Testis (tissue), 3 donors: ENCODE data around the gene FAM184A. TPM values are rescaled to one million over a fixed set of nuclear protein-coding genes. Genes with fewer than 3 reads are reported as not detected.

Source experiments
- DNase-seq: peaks from one replicate; pipeline ENCODE4 v3.0.0-alpha.2; 2019
- H3K27ac ChIP-seq, 2 donors: fragments of 200-600 bp; sonication (generic); one replicate each; pipeline ENCODE4 v1.5.1; 2019
- H3K27me3 ChIP-seq: fragments of 200-600 bp; sonication (generic); one replicate; pipeline ENCODE4 v1.5.1; 2019
- H3K36me3 ChIP-seq: fragments of 200-600 bp; sonication (generic); one replicate; pipeline ENCODE4 v1.5.1; 2017; ENCODE audit warnings: low read depth; ENCODE audit errors: missing control alignments
- H3K4me1 ChIP-seq: fragments of 200-600 bp; sonication (generic); one replicate; pipeline ENCODE4 v1.5.1; 2019
- H3K4me3 ChIP-seq, 2 donors: fragments of 200-600 bp; sonication (generic); one replicate each; pipeline ENCODE4 v1.5.1; 2017 to 2019
- H3K9me3 ChIP-seq: fragments of 200-600 bp; sonication (generic); one replicate; pipeline ENCODE4 v1.5.1; 2017
- CTCF ChIP-seq, 3 experiments: fragments of 450-650 bp in 2 of 3; fragments of 200-600 bp in 1 of 3; sonication (generic) in 1 of 3; IDR thresholded peaks; one replicate each; pipeline ENCODE4 v1.5.1; 2016 to 2019; ENCODE audit warnings: antibody characterized with exemption in 3 of 3, mild to moderate bottlenecking in 2 of 3, moderate library complexity in 1 of 3
- POLR2A ChIP-seq: fragments of 450-650 bp; IDR thresholded peaks from one replicate; pipeline ENCODE4 v1.6.1; 2017; ENCODE audit warnings: antibody characterized with exemption, mild to moderate bottlenecking, moderate library complexity
- WGBS, 2 donors: methylation state at CpG; one replicate each; pipeline ENCODE4 v1.1.5; 2018; 5-methylcytosine and 5-hydroxymethylcytosine counted together
- intact Hi-C: fragments of 100-400 bp; cut with DNase I; formaldehyde crosslinking; loops from one replicate; pipeline ENCODE4 v1.15.1; 2023; ENCODE audit warnings: low total_unique reads
- polyA plus RNA-seq: library from polyadenylated mRNA; stranded (reverse); fragments of 350-450 nt; fragmentation: Illumina TruSeq; extraction: RNeasy Lipid Tissue Mini Kit (QIAGEN cat#74804); gene quantifications from one replicate; pipeline ENCODE4 v1.2.3, GENCODE V29; 2014; ENCODE audit warnings: low read depth, low replicate concordance; ENCODE audit not compliant: insufficient read depth
- total RNA-seq, 2 donors: library from RNA; depleted of rRNA; stranded (reverse); fragments of >200 nt; gene quantifications; one replicate each; pipeline ENCODE4 v1.2.3, GENCODE V29; 2016

Gene FAM184A
- total and polyA plus RNA-seq, 3 donors from 2014 or later = 24.0 to 36.3 (median 24.3) TPM

GRCh38 chr6:119066517-119066916 is 11.9 kb downstream of the FAM184A start:
- TF ChIP-seq CTCF (IDR thresholded peaks at IDR 0.05) (no peak), POLR2A (no peak)
- WGBS, 2 donors = 50 to 51% methylated on average over 1 of the region's 1 CpG
- Histone ChIP-seq H3K9me3 (no peaks in the 10 kb centered on the region), H3K27me3 (no peaks in the 10 kb centered on the region), H3K36me3 (no peaks in the 10 kb centered on the region), H3K27ac (no peak overlapping the region), H3K4me1 (no peaks in the 10 kb centered on the region), H3K4me3 (no peak overlapping the region)
- DNase-seq = no peak
- intact Hi-C loops = no loop called here

GRCh38 chr6:119065955-119066354 is 12.5 kb downstream of the FAM184A start:
- Histone ChIP-seq H3K4me3 (no peak overlapping the region), H3K4me1 (no peaks in the 10 kb centered on the region), H3K27me3 (no peaks in the 10 kb centered on the region), H3K27ac (no peak overlapping the region), H3K9me3 (no peaks in the 10 kb centered on the region), H3K36me3 (no peaks in the 10 kb centered on the region)
- no peak for DNase-seq
- intact Hi-C loops = no loop called here
- no peak for TF ChIP-seq POLR2A
- TF ChIP-seq CTCF (IDR thresholded peaks at IDR 0.05) = no peak
- 57 to 58% methylated on average over 2 of the region's 2 CpGs for WGBS, 2 donors

GRCh38 chr6:119065382-119065781 is 13.1 kb downstream of the FAM184A start:
- Histone ChIP-seq H3K36me3 (no peaks in the 10 kb centered on the region), H3K27ac (no peak overlapping the region), H3K4me1 (no peaks in the 10 kb centered on the region), H3K4me3 (no peak overlapping the region), H3K27me3 (no peaks in the 10 kb centered on the region), H3K9me3 (no peaks in the 10 kb centered on the region)
- DNase-seq = no peak
- no peak for TF ChIP-seq POLR2A
- intact Hi-C loops = no loop called here
- 84 to 87% methylated on average over 5 of the region's 5 CpGs for WGBS, 2 donors

GRCh38 chr6:119063491-119063890 is 15.0 kb downstream of the FAM184A start:
- Histone ChIP-seq H3K4me3 (no peak overlapping the region), H3K27ac (no peak overlapping the region), H3K4me1 (no peaks in the 10 kb centered on the region), H3K27me3 (no peaks in the 10 kb centered on the region), H3K36me3 (no peaks in the 10 kb centered on the region), H3K9me3 (no peaks in the 10 kb centered on the region)
- TF ChIP-seq CTCF (IDR thresholded peaks at IDR 0.05) = no peak
- no peak for TF ChIP-seq POLR2A
- DNase-seq = no peak
- WGBS, 2 donors = 87 to 95% methylated on average over 5 of the region's 5 CpGs
- intact Hi-C loops = no loop called here

GRCh38 chr6:119061215-119061614 is 17.2 kb downstream of the FAM184A start:
- no peak overlapping the region for H3K4me3 ChIP-seq
- H3K4me1 ChIP-seq = no peaks in the 10 kb centered on the region
- no peak for DNase-seq
- intact Hi-C loops = no loop called here
- H3K36me3 ChIP-seq = no peaks in the 10 kb centered on the region
- H3K9me3 ChIP-seq = no peaks in the 10 kb centered on the region
- H3K27me3 ChIP-seq = no peaks in the 10 kb centered on the region
- TF ChIP-seq POLR2A (no peak), CTCF (IDR thresholded peaks at IDR 0.05) (no peak)
- WGBS, 2 donors = 89 to 91% methylated on average over 3 of the region's 3 CpGs
- no peak overlapping the region for H3K27ac ChIP-seq
